Middle frontal gyrus (tissue), 1 donor: ENCODE measurements around the gene CAPN12.
"Not testable (repeated sequence)": the region's sequence is repeated elsewhere in the genome, so short reads cannot be mapped to it uniquely, and the experiment has no call there.

ENCODE experiments used
- DNase-seq: peaks from one replicate; pipeline ENCODE4 v3.0.0-alpha.2; 2015; ENCODE audit warnings: low spot score; ENCODE audit errors: extremely low spot score

The CAPN12 gene

GRCh38 chr19:38744298-38744681, at the start of gene CAPN12:
Gene CAPN12 (minus strand): TSS chr19:38744474. CDS start chr19:38744165, 309 bp downstream.
- DNase-seq, result no peak

- no peak for DNase-seq
These were observed 49.4 kb upstream of the CAPN12 start for GRCh38 chr19:38793671-38794070.

GRCh38 chr19:38793177-38793576, 48.9 kb upstream of the CAPN12 start:
- DNase-seq, result no peak

- DNase-seq, result no peak
These were observed 48.2 kb upstream of the CAPN12 start for GRCh38 chr19:38792250-38793111.

- not testable (repeated sequence) for DNase-seq
These were observed 47.3 kb upstream of the CAPN12 start for GRCh38 chr19:38791451-38792064.

- DNase-seq, result not testable (repeated sequence)
These were observed 46.5 kb upstream of the CAPN12 start for GRCh38 chr19:38790507-38791403.

GRCh38 chr19:38788478-38789243, 44.4 kb upstream of the CAPN12 start, which contains the start of gene LGALS7B:
Gene LGALS7B (plus strand): TSS chr19:38789200. CDS start chr19:38789227, 27 bp downstream.
- DNase-seq, result no peak

- DNase-seq, result no peak
These were observed 42.4 kb upstream of the CAPN12 start for GRCh38 chr19:38786572-38787265.

- DNase-seq, result not testable (repeated sequence)
These were observed 41.8 kb upstream of the CAPN12 start for GRCh38 chr19:38786061-38786460.

GRCh38 chr19:38785187-38785699, 41.0 kb upstream of the CAPN12 start:
- no peak for DNase-seq

- DNase-seq, result no peak
These were observed 40.0 kb upstream of the CAPN12 start for GRCh38 chr19:38784224-38784623.

- not testable (repeated sequence) for DNase-seq
These were observed 37.9 kb upstream of the CAPN12 start for GRCh38 chr19:38782212-38782611.

GRCh38 chr19:38781058-38781457, 36.8 kb upstream of the CAPN12 start:
- no peak for DNase-seq

- no peak for DNase-seq
These were observed 36.2 kb upstream of the CAPN12 start for GRCh38 chr19:38780443-38780842.

- DNase-seq, result no peak
These were observed 34.5 kb upstream of the CAPN12 start for GRCh38 chr19:38778733-38779132.

GRCh38 chr19:38774181-38774950, 30.1 kb upstream of the CAPN12 start:
- no peak for DNase-seq

- DNase-seq, result no peak
These were observed 29.3 kb upstream of the CAPN12 start, which contains the start of gene LGALS7 for GRCh38 chr19:38773469-38774177. Gene LGALS7 (minus strand): TSS chr19:38773517. CDS start chr19:38773492, 25 bp downstream.

GRCh38 chr19:38771569-38771968, 27.3 kb upstream of the CAPN12 start:
- not testable (repeated sequence) for DNase-seq

- not testable (repeated sequence) for DNase-seq
These were observed 26.6 kb upstream of the CAPN12 start for GRCh38 chr19:38770949-38771275.
